Effector CD8-positive, alpha-beta T cell (primary cell): ENCODE results near the gene ZNF148.
A peak's percentile ranks its signal among the peaks of the same experiment; 100 is the strongest.
"Not testable (repeated sequence)": the region's sequence is repeated elsewhere in the genome, so short reads cannot be mapped to it uniquely, and the experiment has no call there.

Experiments
- DNase-seq: peaks from one replicate; lab custom pipeline; 2025; lab: John Stamatoyannopoulos, UW

ZNF148 gene

GRCh38 chr3:125374501-125374995 lies 577 bp downstream of the ZNF148 start:
- peak; percentile 41 for DNase-seq

- no peak for DNase-seq
These were observed 7.5 kb downstream of the ZNF148 start for GRCh38 chr3:125367403-125368230.

GRCh38 chr3:125366132-125366531 lies 9.0 kb downstream of the ZNF148 start:
- no peak for DNase-seq

GRCh38 chr3:125359700-125360099 lies 15.4 kb downstream of the ZNF148 start:
- no peak for DNase-seq

- no peak for DNase-seq
These were observed 16.2 kb downstream of the ZNF148 start for GRCh38 chr3:125358923-125359322.

GRCh38 chr3:125357837-125358236 lies 17.3 kb downstream of the ZNF148 start:
- DNase-seq, result no peak

- peak; percentile 59 for DNase-seq
These were observed 18.0 kb downstream of the ZNF148 start for GRCh38 chr3:125357032-125357658.

GRCh38 chr3:125356140-125357026 lies 18.7 kb downstream of the ZNF148 start:
- DNase-seq, result no peak

GRCh38 chr3:125353659-125354058 lies 21.5 kb downstream of the ZNF148 start:
- no peak for DNase-seq

GRCh38 chr3:125353128-125353527 lies 22.0 kb downstream of the ZNF148 start:
- no peak for DNase-seq

GRCh38 chr3:125351814-125352456 lies 23.2 kb downstream of the ZNF148 start:
- DNase-seq, result no peak

GRCh38 chr3:125351152-125351551 lies 24.0 kb downstream of the ZNF148 start:
- no peak for DNase-seq

- DNase-seq, result no peak
These were observed 24.5 kb downstream of the ZNF148 start for GRCh38 chr3:125350597-125350996.

GRCh38 chr3:125349556-125350165 lies 25.5 kb downstream of the ZNF148 start:
- DNase-seq, result no peak

- no peak for DNase-seq
These were observed 26.1 kb downstream of the ZNF148 start for GRCh38 chr3:125349055-125349454.

- not testable (repeated sequence) for DNase-seq
These were observed 31.8 kb downstream of the ZNF148 start for GRCh38 chr3:125343367-125343766.

GRCh38 chr3:125340121-125340520 lies 35.0 kb downstream of the ZNF148 start:
- no peak for DNase-seq

- no peak for DNase-seq
These were observed 37.6 kb downstream of the ZNF148 start for GRCh38 chr3:125337506-125337905.

GRCh38 chr3:125334675-125335560 lies 40.2 kb downstream of the ZNF148 start:
- no peak for DNase-seq

- no peak for DNase-seq
These were observed 42.6 kb downstream of the ZNF148 start for GRCh38 chr3:125332504-125332903.
